DMS153 treated with DMSO at 0.1 percent for 48 hours (cell line): ENCODE results near the gene NYNRIN.
"Not testable (repeated sequence)": the region's sequence is repeated elsewhere in the genome, so short reads cannot be mapped to it uniquely, and the experiment has no call there.

ENCODE experiments used
- DNase-seq: peaks from one replicate; lab custom pipeline; 2025; ENCODE audit not compliant: unreplicated experiment; lab: John Stamatoyannopoulos, UW

Gene NYNRIN

GRCh38 chr14:24442240-24443052 lies 43.6 kb downstream of the NYNRIN start, which contains the start of gene SDR39U1:
Gene SDR39U1, minus strand, starts transcription at chr14:24442776. Its CDS starts 7 bp downstream, at chr14:24442769.
- peak; percentile 98 for DNase-seq

GRCh38 chr14:24443053-24443665 lies 44.4 kb downstream of the NYNRIN start:
- DNase-seq: no peak

GRCh38 chr14:24450828-24451227 lies 52.0 kb downstream of the NYNRIN start:
- not testable (repeated sequence) for DNase-seq

GRCh38 chr14:24456980-24457379 lies 58.2 kb downstream of the NYNRIN start:
- no peak for DNase-seq

GRCh38 chr14:24458736-24459135 lies 59.9 kb downstream of the NYNRIN start:
- DNase-seq: no peak

- no peak for DNase-seq
Observed at GRCh38 chr14:24459331-24459730, 60.5 kb downstream of the NYNRIN start.

- DNase-seq: no peak
Observed at GRCh38 chr14:24461336-24461735, 62.5 kb downstream of the NYNRIN start.

GRCh38 chr14:24463017-24463883 lies 64.4 kb downstream of the NYNRIN start:
- DNase-seq: no peak

- DNase-seq: no peak
Observed at GRCh38 chr14:24463884-24464785, 65.3 kb downstream of the NYNRIN start.

GRCh38 chr14:24465368-24465767 lies 66.6 kb downstream of the NYNRIN start:
- DNase-seq: no peak

- DNase-seq: no peak
Observed at GRCh38 chr14:24465805-24466204, 67.0 kb downstream of the NYNRIN start.
